Spleen (tissue), 11 donors: ENCODE measurements around the gene MEF2A. TPM values are rescaled to one million over a fixed set of nuclear protein-coding genes. Genes with fewer than 3 reads are reported as not detected.

Source experiments
- DNase-seq: peaks from one replicate; pipeline ENCODE4 v3.0.0-alpha.2; 2020
- H3K27ac ChIP-seq, 8 donors: fragments of 200-600 bp; sonication (generic) in 7 of 8; 1 replicate in 4 of 8; 2 replicates in 4 of 8; pipeline versions ENCODE4 v1.5.0 to v1.8.0; 2016 to 2021; ENCODE audit warnings: inconsistent platforms in 4 of 8, mild to moderate bottlenecking in 4 of 8, moderate library complexity in 1 of 8
- H3K27me3 ChIP-seq, 7 donors: fragments of 200-600 bp; sonication (generic) in 6 of 7; replicated peaks in 1 of 7; 1 replicate in 4 of 7; 2 replicates in 3 of 7; pipeline versions ENCODE4 v1.5.0 to v1.8.0; 2016 to 2021; ENCODE audit warnings: inconsistent platforms in 3 of 7, mild to moderate bottlenecking in 1 of 7
- H3K36me3 ChIP-seq, 6 donors: fragments of 200-600 bp; sonication (generic) in 5 of 6; 1 replicate in 4 of 6; 2 replicates in 2 of 6; pipeline versions ENCODE4 v1.5.0 to v1.8.0; 2016 to 2021; ENCODE audit warnings: inconsistent platforms in 2 of 6
- H3K4me1 ChIP-seq, 6 donors: fragments of 200-600 bp; sonication (generic) in 5 of 6; 1 replicate in 3 of 6; 2 replicates in 3 of 6; pipeline versions ENCODE4 v1.5.0 to v1.8.0; 2016 to 2021; ENCODE audit warnings: inconsistent platforms in 3 of 6
- H3K4me3 ChIP-seq, 8 donors: fragments of 200-600 bp; sonication (generic) in 7 of 8; 1 replicate in 4 of 8; 2 replicates in 4 of 8; pipeline versions ENCODE4 v1.5.0 to v1.8.0; 2016 to 2021; ENCODE audit warnings: inconsistent platforms in 4 of 8, mild to moderate bottlenecking in 4 of 8, moderate library complexity in 2 of 8
- H3K9me3 ChIP-seq, 8 donors: fragments of 200-600 bp; sonication (generic) in 7 of 8; 1 replicate in 4 of 8; 2 replicates in 4 of 8; pipeline versions ENCODE4 v1.5.0 to v1.8.0; 2016 to 2021; ENCODE audit warnings: inconsistent platforms in 4 of 8
- POLR2A ChIP-seq, 3 donors: fragments of 450-650 bp; IDR thresholded peaks; one replicate each; pipeline ENCODE4 v1.5.1; 2017; ENCODE audit warnings: antibody characterized with exemption in 3 of 3, mild to moderate bottlenecking in 1 of 3
- POLR2AphosphoS5 ChIP-seq, 3 donors: sonication (generic); formaldehyde crosslinking; IDR thresholded peaks; one replicate each; pipeline ENCODE4 v1.5.1; 2017; ENCODE audit warnings: antibody characterized with exemption in 3 of 3
- WGBS, 5 donors: extraction: QIAGEN DNeasy Blood & Tissue Kit in 3 of 5; methylation state at CpG; one replicate each; pipeline versions ENCODE4 v1.1.5 to v1.1.7; 2013 to 2018; 5-methylcytosine and 5-hydroxymethylcytosine counted together
- intact Hi-C: fragments of 100-400 bp; cut with DNase I; formaldehyde crosslinking; loops from one replicate; pipeline ENCODE4 v1.15.0; 2023; ENCODE audit warnings: low total_unique reads
- polyA plus RNA-seq, 3 donors: library from polyadenylated mRNA; stranded (reverse); fragments of 200-250 nt; gene quantifications; one replicate each; pipeline ENCODE4 v1.2.1, GENCODE V29; 2013
- total RNA-seq, 7 donors: library from RNA; depleted of rRNA in 3 of 7; stranded (reverse); fragments of >200 nt in 3 of 7; fragmentation: NEBNext Ultra II Directional in 4 of 7; extraction: Animal tissue kit (Norgen Biotek cat#: 25700) in 4 of 7; gene quantifications; one replicate each; pipeline versions ENCODE4 v1.1.0 to v1.2.1, GENCODE V29; 2016 to 2021
- TF ChIP-seq, protein P1 (sequence below), 11 experiments: fragments of 200-600 bp in 7 of 11; fragments of 450-650 bp in 4 of 11; sonication (generic) in 4 of 11; IDR thresholded peaks in 8 of 11; conservative IDR thresholded peaks in 3 of 11; 1 replicate in 7 of 11; 2 replicates in 4 of 11; pipeline versions ENCODE4 v1.4.0 to v1.8.0; 2016 to 2021; ENCODE audit warnings: antibody characterized with exemption in 11 of 11, inconsistent platforms in 4 of 11, mild to moderate bottlenecking in 1 of 11
- donor health status: healthy with polysubstance abuse.
- donor health status: DM: no; HTN: no; CAD: no; lungs with moderate emphysema.
- donor health status: DM: no; HTN: no; CAD: no.
- donor health status: Bipolar disorder and iron deficiency.
- donor health status: healthy.
- donor health status: DM: no; HTN: no; CAD: no.
- donor health status: DM: yes; HTN: yes; CAD: no.

Gene MEF2A
- total and polyA plus RNA-seq, 10 donors = 21.9 to 143 (median 90.6) TPM

DNA sequence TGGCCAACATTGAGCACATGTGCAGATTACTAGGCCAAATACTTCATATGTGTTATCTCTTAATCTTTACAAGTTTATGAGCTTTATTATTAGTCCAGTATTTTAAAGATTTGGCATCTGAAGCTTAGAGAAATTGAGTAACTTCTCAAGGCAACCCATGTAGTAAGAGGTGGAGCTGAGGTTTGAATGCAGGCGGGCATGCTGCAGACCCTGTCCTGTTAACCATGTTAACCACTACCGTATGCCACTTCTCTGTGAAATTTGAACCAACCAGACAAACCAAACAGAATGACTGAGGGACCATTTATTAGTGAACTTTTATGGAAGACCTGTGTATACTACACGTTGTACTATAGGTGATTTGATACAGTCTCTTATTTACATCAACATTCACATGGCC lies 49.7 kb downstream of the MEF2A start:
- H3K36me3 ChIP-seq = no peaks in the 10 kb centered on the region
- intact Hi-C loops = no loop called here
- TF ChIP-seq, protein P1, sequence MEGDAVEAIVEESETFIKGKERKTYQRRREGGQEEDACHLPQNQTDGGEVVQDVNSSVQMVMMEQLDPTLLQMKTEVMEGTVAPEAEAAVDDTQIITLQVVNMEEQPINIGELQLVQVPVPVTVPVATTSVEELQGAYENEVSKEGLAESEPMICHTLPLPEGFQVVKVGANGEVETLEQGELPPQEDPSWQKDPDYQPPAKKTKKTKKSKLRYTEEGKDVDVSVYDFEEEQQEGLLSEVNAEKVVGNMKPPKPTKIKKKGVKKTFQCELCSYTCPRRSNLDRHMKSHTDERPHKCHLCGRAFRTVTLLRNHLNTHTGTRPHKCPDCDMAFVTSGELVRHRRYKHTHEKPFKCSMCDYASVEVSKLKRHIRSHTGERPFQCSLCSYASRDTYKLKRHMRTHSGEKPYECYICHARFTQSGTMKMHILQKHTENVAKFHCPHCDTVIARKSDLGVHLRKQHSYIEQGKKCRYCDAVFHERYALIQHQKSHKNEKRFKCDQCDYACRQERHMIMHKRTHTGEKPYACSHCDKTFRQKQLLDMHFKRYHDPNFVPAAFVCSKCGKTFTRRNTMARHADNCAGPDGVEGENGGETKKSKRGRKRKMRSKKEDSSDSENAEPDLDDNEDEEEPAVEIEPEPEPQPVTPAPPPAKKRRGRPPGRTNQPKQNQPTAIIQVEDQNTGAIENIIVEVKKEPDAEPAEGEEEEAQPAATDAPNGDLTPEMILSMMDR (IDR thresholded peaks at IDR 0.05 in 8 of 11, conservative IDR thresholded peaks at IDR 0.05 in 3 of 11) = no peak
- peak overlapping the region in 6 of 8 donors; percentile 60 to 88 (median 84) for H3K27ac ChIP-seq
- peaks cover 32 to 100% (median 77%) of the 10 kb centered on the region in 6 donors for H3K4me1 ChIP-seq
- no peak overlapping the region for H3K4me3 ChIP-seq
- H3K27me3 ChIP-seq = no peaks in the 10 kb centered on the region
- WGBS, 5 donors = 73 to 87% (median 78%) methylated on average over 3 of the region's 3 CpGs
- no peak for DNase-seq
- no peaks in the 10 kb centered on the region for H3K9me3 ChIP-seq

GRCh38 chr15:99616129-99616528 lies 50.3 kb downstream of the MEF2A start:
- peak overlapping the region in 3 of 8 donors; percentile 84 to 88 (median 87) for H3K27ac ChIP-seq
- WGBS, 5 donors = 94 to 99% (median 98%) methylated on average over 2 of the region's 2 CpGs
- H3K4me3 ChIP-seq = no peak overlapping the region
- peaks cover 32 to 100% (median 75%) of the 10 kb centered on the region in 6 donors for H3K4me1 ChIP-seq
- TF ChIP-seq, protein P1 (IDR thresholded peaks at IDR 0.05 in 8 of 11, conservative IDR thresholded peaks at IDR 0.05 in 3 of 11) = no peak
- TF ChIP-seq POLR2A (IDR thresholded peaks at IDR 0.05) (no peak), POLR2AphosphoS5 (IDR thresholded peaks at IDR 0.05) (no peak)
- H3K36me3 ChIP-seq = peaks cover 0 to 4% (median 0%) of the 10 kb centered on the region in 6 donors
- H3K9me3 ChIP-seq = no peaks in the 10 kb centered on the region
- no peaks in the 10 kb centered on the region for H3K27me3 ChIP-seq
- DNase-seq = no peak
- intact Hi-C loops = no loop called here

GRCh38 chr15:99616773-99617342 lies 51.1 kb downstream of the MEF2A start:
- H3K4me1 ChIP-seq = peaks cover 32 to 100% (median 74%) of the 10 kb centered on the region in 6 donors
- 87 to 95% (median 89%) methylated on average over 3 of the region's 3 CpGs for WGBS, 5 donors

DNA sequence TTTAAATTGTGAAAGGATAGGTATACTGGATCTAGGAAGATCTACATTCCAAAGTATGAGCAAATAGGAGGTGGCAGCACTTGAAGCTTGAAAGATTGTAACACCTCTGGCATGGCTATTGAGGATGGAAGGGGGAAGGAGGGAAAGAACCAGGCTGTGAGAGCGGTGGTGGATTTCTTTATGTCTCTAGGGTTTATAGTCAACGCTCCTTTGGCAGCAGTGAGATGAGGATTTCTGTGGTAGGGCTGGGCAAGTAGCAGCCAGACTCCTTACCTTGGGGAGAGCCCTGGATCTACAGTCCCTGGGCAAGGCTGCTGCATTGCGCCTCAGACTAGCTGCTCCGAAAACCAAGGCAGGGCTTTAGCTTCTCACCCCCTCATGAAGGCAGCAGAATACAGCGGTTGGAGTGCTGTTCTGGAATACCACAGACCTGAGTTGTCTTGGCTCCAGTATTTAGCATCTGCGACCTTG lies 53.2 kb downstream of the MEF2A start:
- 82 to 94% (median 92%) methylated on average over 6 of the region's 6 CpGs for WGBS, 5 donors
- H3K4me1 ChIP-seq = peaks cover 26 to 89% (median 56%) of the 10 kb centered on the region in 6 donors
- TF ChIP-seq, protein P1 (IDR thresholded peaks at IDR 0.05 in 8 of 11, conservative IDR thresholded peaks at IDR 0.05 in 3 of 11) = no peak
- no peak for TF ChIP-seq POLR2AphosphoS5 (IDR thresholded peaks at IDR 0.05)
- no peak for TF ChIP-seq POLR2A (IDR thresholded peaks at IDR 0.05)
- peaks cover 0 to 2% (median 0%) of the 10 kb centered on the region in 8 donors for H3K9me3 ChIP-seq
- intact Hi-C loops = no loop called here
- H3K4me3 ChIP-seq = no peak overlapping the region
- H3K36me3 ChIP-seq = peaks cover 0 to 10% (median 0%) of the 10 kb centered on the region in 6 donors
- peak overlapping the region in 6 of 8 donors; percentile 50 to 84 (median 82) for H3K27ac ChIP-seq
- H3K27me3 ChIP-seq = no peaks in the 10 kb centered on the region
- no peak for DNase-seq

More at GRCh38 chr15:99616773-99617342, 51.1 kb downstream of the MEF2A start:
- H3K9me3 ChIP-seq = no peaks in the 10 kb centered on the region
- H3K4me3 ChIP-seq = no peak overlapping the region
- no peak for DNase-seq
- H3K27ac ChIP-seq = peak overlapping the region in 4 of 8 donors; percentile 3 to 88 (median 58)
- H3K27me3 ChIP-seq = no peaks in the 10 kb centered on the region
- intact Hi-C loops = no loop called here
- TF ChIP-seq, protein P1 (IDR thresholded peaks at IDR 0.05 in 8 of 11, conservative IDR thresholded peaks at IDR 0.05 in 3 of 11) = no peak
- TF ChIP-seq POLR2A (IDR thresholded peaks at IDR 0.05) = no peak
- TF ChIP-seq POLR2AphosphoS5 (IDR thresholded peaks at IDR 0.05) = no peak
- H3K36me3 ChIP-seq = peaks cover 0 to 6% (median 0%) of the 10 kb centered on the region in 6 donors
